ENCODE results near the gene SYNE2. TPM values are rescaled to one million over a fixed set of nuclear protein-coding genes. Genes with fewer than 3 reads are reported as not detected.

SYNE2 gene
- total RNA-seq, 2 experiments from 2014 or later, result 27.6 to 27.7 TPM

DNA sequence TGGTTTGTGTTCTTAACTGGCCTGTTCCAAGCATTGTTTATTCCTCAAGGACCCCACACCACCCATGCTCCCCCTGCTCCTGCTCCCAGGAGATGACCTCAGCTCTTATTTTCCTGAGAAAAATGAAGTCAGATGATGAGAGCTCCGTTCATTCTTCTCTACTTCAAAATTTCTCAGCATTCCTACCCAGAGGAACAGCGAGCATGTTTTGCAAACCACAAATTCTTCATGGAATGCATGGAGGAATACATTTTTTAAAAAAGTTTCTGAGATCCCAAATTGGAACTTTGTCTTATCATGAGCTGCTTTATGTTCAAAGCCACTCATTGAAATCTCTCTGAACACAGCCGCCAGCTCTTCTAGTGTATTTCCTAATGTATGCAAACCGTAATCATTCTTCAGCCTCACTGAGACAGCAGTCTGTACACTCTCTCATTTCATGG is 44.9 kb downstream of the SYNE2 start:
- no peak overlapping the region for H3K4me3 Mint-ChIP-seq
- CTCF ChIA-PET, result interaction anchor here (0.7 to 1.3 kb wide), 2 partner anchors 10 to 40 kb away, joined by 4 to 6 read pairs; no protein-coding TSS in a partner anchor
- H3K27ac Mint-ChIP-seq, result no peak overlapping the region
- H3K36me3 Mint-ChIP-seq, result no peaks in the 10 kb centered on the region
- no peaks in the 10 kb centered on the region for H3K27me3 Mint-ChIP-seq
- DNase-seq, result no peak
- POLR2A ChIA-PET, result no interaction called here
- H3K4me1 Mint-ChIP-seq (ENCODE audit: low read depth), result peaks cover 31% of the 10 kb centered on the region
- H3K9me3 Mint-ChIP-seq, result peaks cover 2% of the 10 kb centered on the region
- intact Hi-C loops (cut with micrococcal nuclease), result no loop called here

DNA sequence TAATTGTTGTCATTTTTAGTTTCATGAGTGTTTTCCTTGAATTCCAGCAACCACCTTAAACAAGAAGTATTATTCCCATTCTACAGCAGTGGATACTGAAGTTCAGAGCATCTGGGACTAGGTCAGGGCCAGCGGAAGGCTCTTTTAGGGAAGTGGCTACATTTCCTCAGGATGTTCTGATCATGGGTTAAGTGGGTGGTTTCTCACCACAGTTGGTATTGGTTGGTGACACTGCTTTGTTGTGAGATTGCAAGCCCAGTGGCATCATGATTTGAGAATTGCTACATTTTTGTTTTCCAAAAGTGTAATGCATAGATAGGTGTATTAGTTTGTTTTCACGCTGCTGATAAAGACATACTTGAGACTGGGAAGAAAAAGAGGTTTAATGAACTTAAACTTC is 47.1 kb downstream of the SYNE2 start:
- no peak for DNase-seq
- Mint-ChIP-seq H3K9me3 (peaks cover 2% of the 10 kb centered on the region), H3K27ac (no peak overlapping the region), H3K4me3 (no peak overlapping the region), H3K36me3 (no peaks in the 10 kb centered on the region), H3K27me3 (no peaks in the 10 kb centered on the region), H3K4me1 (ENCODE audit: low read depth) (peaks cover 41% of the 10 kb centered on the region)
- ChIA-PET CTCF (no interaction called here), POLR2A (no interaction called here)
- intact Hi-C loops (cut with micrococcal nuclease), result no loop called here

DNA sequence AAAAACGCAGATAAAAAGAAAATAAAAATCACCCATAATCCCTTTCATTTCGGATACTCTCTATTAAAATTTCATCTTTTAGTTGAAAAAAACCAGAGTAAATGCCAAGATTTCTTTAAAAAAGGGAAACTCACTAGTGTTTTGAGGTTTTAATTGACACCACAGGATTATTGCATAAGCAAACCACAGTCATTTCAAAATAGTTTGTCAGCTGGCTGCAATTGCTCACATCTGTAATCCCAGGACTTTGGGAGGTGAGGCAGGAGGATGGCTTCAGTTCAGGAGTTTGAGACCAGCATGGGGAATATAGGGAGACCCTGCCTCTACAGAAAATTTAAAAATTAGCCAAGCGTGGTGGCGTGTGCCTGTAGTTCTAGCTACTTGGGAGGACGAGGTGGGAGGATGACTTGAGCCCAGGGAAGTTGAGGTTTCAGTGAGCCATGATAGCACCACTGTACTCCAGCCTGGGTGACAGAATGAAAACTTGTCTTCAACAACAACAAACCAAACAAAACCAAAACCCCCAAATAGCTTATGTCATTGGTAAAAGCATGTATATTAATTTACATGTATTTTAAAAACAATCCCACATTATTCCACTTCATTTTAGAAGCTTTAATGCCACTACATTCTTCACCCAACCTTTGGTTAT is 48.8 kb downstream of the SYNE2 start:
- peaks cover 54% of the 10 kb centered on the region for H3K4me1 Mint-ChIP-seq (ENCODE audit: low read depth)
- ChIA-PET POLR2A (interaction anchor here (1.3 to 1.4 kb wide), 2 partner anchors 32 to 49 kb away, joined by 3 to 4 read pairs; partner anchors contain the start of gene SYNE2), CTCF (interaction anchor here (0.8 to 1.3 kb wide), 2 partner anchors 48 to 60 kb away, joined by 3 to 4 read pairs; no protein-coding TSS in a partner anchor)
- H3K9me3 Mint-ChIP-seq, result peaks cover 2% of the 10 kb centered on the region
- no peaks in the 10 kb centered on the region for H3K36me3 Mint-ChIP-seq
- intact Hi-C loops (cut with micrococcal nuclease), result no loop called here
- DNase-seq, result no peak
- no peak overlapping the region for H3K27ac Mint-ChIP-seq
- H3K4me3 Mint-ChIP-seq, result no peak overlapping the region
- H3K27me3 Mint-ChIP-seq, result no peaks in the 10 kb centered on the region

DNA sequence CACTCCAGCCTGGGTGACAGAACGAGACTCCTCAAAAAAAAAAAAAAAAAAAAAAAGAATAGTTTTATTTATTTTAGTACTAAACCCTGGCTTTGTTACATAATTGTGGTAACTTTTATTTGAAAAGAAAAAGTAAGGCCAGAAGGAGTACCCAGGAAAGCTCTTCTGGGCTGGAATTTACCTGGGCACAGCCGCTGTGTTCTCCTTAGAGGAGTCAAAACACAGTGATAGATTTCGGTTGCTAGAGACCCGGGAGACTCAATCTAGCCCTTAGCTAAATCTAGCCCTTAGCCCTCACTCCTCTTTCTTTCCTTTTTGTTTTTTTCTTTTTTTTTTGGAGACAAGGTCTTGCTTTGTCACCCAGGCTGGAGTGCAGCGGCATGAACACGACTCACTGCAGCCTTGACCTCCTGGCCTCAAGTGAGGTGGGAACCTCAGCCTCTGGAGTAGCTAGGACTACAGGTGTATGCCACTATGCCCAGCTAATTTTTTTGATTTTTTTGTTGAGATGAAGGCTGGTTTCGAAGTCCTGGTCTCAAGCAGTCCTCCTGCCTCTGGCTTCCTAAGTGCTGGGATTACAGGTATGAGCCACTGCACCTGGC is 49.7 kb downstream of the SYNE2 start:
- Mint-ChIP-seq H3K27ac (no peak overlapping the region), H3K4me3 (no peak overlapping the region), H3K27me3 (no peaks in the 10 kb centered on the region), H3K9me3 (peaks cover 2% of the 10 kb centered on the region), H3K36me3 (no peaks in the 10 kb centered on the region), H3K4me1 (ENCODE audit: low read depth) (peaks cover 59% of the 10 kb centered on the region)
- intact Hi-C loops (cut with micrococcal nuclease), result no loop called here
- CTCF ChIA-PET, result interaction anchor here (1.3 kb wide), 1 partner anchor 61 kb away, joined by 4 read pairs; no protein-coding TSS in a partner anchor
- DNase-seq, result no peak
- POLR2A ChIA-PET, result interaction anchor here (1.3 to 1.4 kb wide), 2 partner anchors 33 to 50 kb away, joined by 3 to 4 read pairs; partner anchors contain the start of gene SYNE2

DNA sequence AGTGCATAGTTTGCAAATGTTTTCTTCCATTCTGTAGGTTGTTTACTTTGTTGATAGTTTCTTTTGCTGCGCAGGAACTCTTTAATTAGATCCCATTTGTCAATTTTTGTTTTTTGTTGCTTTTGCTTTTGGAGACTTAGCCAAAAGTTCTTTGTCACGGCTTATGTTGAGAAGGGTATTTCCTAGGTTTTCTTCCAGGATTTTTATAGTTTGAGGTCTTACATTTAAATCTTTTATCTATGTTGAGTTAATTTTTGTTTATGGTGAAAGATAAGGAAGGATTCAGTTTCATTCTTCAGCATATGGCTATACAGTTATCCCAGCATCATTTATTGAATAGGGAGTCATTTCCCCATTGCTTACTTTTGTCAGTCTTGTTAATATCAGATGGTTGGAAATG is 51.9 kb downstream of the SYNE2 start:
- intact Hi-C loops (cut with micrococcal nuclease), result no loop called here
- H3K4me3 Mint-ChIP-seq, result no peak overlapping the region
- POLR2A ChIA-PET, result no interaction called here

DNA sequence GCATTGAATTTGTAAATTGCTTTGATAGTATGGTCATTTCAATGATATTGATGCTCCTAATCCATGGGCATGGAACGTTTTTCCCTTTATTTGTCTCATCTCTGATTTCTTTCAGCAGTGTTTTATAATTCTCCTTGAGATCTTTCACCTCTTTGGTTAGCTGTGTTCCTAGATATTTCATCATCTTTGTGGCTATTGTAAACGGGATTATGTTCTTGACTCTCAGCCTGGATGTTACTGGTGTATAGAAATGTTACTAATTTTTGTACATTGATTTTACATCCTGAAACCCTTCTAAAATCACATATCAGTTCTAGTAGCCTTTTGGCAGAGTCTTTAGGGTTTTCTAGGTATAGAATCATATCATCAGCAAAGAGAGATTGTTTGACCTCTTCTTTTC is 52.6 kb downstream of the SYNE2 start:
- CTCF ChIA-PET, result no interaction called here
- POLR2A ChIA-PET, result no interaction called here
- DNase-seq, result no peak
- H3K9me3 Mint-ChIP-seq, result peaks cover 2% of the 10 kb centered on the region
- no peak overlapping the region for H3K4me3 Mint-ChIP-seq
- H3K27ac Mint-ChIP-seq, result no peak overlapping the region
- no peaks in the 10 kb centered on the region for H3K27me3 Mint-ChIP-seq
- peaks cover 75% of the 10 kb centered on the region for H3K4me1 Mint-ChIP-seq (ENCODE audit: low read depth)
- no peaks in the 10 kb centered on the region for H3K36me3 Mint-ChIP-seq
- intact Hi-C loops (cut with micrococcal nuclease), result no loop called here

More for the DNA sequence above, 51.9 kb downstream of the SYNE2 start:
- H3K4me1 Mint-ChIP-seq (ENCODE audit: low read depth), result peaks cover 75% of the 10 kb centered on the region
- no peaks in the 10 kb centered on the region for H3K27me3 Mint-ChIP-seq
- DNase-seq, result no peak
- no peaks in the 10 kb centered on the region for H3K36me3 Mint-ChIP-seq
- CTCF ChIA-PET, result no interaction called here
- peaks cover 2% of the 10 kb centered on the region for H3K9me3 Mint-ChIP-seq
- no peak overlapping the region for H3K27ac Mint-ChIP-seq

DNA sequence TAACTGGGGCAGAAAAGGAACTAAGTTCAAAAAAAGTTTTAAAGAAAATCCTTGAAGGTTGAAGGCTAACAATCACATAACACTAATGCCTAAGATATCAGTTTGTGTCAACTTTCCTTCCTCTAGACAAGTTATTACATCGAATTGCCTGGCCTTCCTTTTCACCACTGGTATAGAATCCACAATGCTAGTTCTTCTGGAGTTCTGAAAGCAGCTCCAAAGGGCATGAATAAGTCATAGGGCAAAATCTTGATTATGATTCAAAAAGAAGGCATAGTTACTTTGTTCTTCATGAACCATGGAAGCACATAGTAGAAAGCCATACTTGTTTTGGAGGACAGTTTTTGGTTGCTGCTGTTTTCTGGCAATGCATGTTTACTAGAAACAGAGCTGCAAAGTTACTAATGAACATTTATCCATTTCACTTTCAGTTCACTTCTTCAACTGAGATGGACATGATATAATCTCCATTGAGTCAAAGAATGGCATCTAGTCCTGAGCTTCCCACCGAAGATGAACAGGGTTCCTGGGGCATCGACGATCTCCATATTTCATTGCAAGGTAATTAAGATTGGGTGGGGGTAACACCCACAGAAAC is 56.0 kb downstream of the SYNE2 start:
- POLR2A ChIA-PET, result interaction anchor here (0.7 kb wide), 1 partner anchor 24 kb away, joined by 3 read pairs; no protein-coding TSS in a partner anchor
- Mint-ChIP-seq H3K27me3 (no peaks in the 10 kb centered on the region), H3K36me3 (no peaks in the 10 kb centered on the region), H3K4me3 (peak overlapping the region; percentile 27), H3K4me1 (ENCODE audit: low read depth) (peaks cover 75% of the 10 kb centered on the region), H3K9me3 (no peaks in the 10 kb centered on the region), H3K27ac (no peak overlapping the region)
- CTCF ChIA-PET, result interaction anchor here (2.0 kb wide), 1 partner anchor 11 kb away, joined by 6 read pairs; no protein-coding TSS in a partner anchor
- intact Hi-C loops (cut with micrococcal nuclease), result no loop called here
- DNase-seq, result no peak

DNA sequence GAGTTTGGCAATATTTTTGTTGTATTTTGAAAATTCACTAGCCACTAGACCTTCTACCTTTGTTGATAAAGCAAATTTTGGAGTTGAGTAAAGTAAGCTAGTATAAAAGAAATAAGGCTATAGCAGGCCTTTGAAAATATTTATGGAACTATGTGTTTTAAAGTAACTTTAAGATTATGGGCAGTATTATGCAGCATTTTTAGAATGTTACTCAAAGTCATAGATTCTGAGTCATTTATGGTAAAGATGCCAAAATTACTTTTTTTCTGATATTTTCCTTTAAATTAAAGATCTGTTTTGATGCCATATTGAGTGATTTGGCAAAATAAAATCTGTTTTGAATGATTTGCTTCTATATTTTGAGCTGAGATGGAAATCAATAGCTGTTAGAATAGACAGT is 57.2 kb downstream of the SYNE2 start:
- Mint-ChIP-seq H3K36me3 (no peaks in the 10 kb centered on the region), H3K27ac (peak overlapping the region; percentile 38), H3K9me3 (no peaks in the 10 kb centered on the region), H3K4me1 (ENCODE audit: low read depth) (peaks cover 69% of the 10 kb centered on the region), H3K4me3 (no peak overlapping the region), H3K27me3 (no peaks in the 10 kb centered on the region)
- no peak for DNase-seq
- ChIA-PET POLR2A (interaction anchor here (0.6 to 1.2 kb wide), 3 partner anchors 13 to 307 kb away, joined by 3 to 5 read pairs (median 3); no protein-coding TSS in a partner anchor), CTCF (no interaction called here)
- intact Hi-C loops (cut with micrococcal nuclease), result loop anchor here (1.0 to 2.0 kb wide), 2 partner anchors 23 to 53 kb away; no protein-coding TSS in a partner anchor

DNA sequence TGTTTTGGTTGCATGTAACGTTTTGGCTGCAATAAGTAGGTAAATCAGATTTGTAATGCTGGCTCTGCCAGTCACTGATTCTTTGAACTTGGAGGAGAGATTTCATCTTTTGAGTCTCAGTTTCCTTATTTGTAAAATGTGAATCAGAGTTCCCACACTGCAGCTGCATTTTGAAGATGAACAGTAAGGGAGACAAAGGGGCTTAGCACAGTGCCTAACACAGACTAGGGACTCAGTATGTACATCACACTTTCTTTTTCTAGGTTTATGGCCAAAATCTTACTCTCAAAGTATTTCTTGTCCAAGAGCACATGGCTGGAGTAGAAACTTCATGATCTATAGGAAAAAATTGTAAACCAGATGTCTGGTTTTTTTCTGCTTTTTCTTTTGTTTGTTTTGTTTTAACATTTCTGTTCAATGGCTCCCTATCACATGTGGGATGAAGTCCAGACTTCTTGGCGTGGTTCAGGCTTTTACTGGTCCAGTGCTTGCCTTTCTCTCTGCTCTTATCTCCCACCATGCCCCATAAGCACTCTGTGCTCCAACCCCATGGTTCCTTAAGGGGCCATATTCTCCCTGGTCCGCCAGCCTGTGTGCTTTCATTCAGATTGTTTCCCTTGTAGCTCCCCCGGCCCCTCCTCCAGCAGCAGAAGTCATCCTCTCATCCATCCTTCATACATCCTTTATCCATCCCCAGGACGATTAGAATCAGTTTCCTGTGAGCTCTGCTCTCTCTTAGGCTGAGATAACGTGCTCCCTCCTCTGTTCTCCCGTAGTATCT is 58.0 kb downstream of the SYNE2 start:
- ChIA-PET CTCF (interaction anchor here (0.8 kb wide), 1 partner anchor 22 kb away, joined by 3 read pairs; no protein-coding TSS in a partner anchor), POLR2A (interaction anchor here (0.6 to 1.2 kb wide), 4 partner anchors 14 to 308 kb away, joined by 3 to 5 read pairs (median 3); partner anchors contain the start of gene SYNE2)
- no peaks in the 10 kb centered on the region for H3K36me3 Mint-ChIP-seq
- no peaks in the 10 kb centered on the region for H3K9me3 Mint-ChIP-seq
- H3K4me3 Mint-ChIP-seq, result no peak overlapping the region
- peaks cover 61% of the 10 kb centered on the region for H3K4me1 Mint-ChIP-seq (ENCODE audit: low read depth)
- intact Hi-C loops (cut with micrococcal nuclease), result loop anchor here (1.0 to 2.0 kb wide), 2 partner anchors 23 to 54 kb away; no protein-coding TSS in a partner anchor
- DNase-seq, result no peak
- no peaks in the 10 kb centered on the region for H3K27me3 Mint-ChIP-seq
- H3K27ac Mint-ChIP-seq, result peak overlapping the region; percentile 55

DNA sequence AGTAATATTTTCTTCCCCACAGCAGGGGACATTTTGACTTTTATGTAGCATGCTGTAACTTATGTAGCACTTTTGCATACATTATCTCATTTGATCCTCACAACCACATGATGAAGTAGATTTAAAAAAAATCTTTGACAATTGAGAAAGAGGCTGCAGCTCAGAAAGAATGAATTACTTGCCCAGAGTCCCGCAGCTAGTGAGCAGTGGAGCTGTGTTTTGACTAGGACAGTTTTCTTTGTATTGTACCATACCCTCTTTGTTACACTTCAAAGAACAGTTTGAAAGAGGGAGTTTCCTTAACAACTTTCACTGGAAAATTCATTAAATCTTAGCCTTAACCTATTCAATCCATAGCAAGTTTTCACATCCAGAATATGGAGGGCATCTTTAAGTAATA is 58.6 kb downstream of the SYNE2 start:
- H3K36me3 Mint-ChIP-seq, result peaks cover 2% of the 10 kb centered on the region
- POLR2A ChIA-PET, result interaction anchor here (1.0 kb wide), 1 partner anchor 59 kb away, joined by 3 read pairs; the partner anchor contains the start of gene SYNE2

DNA sequence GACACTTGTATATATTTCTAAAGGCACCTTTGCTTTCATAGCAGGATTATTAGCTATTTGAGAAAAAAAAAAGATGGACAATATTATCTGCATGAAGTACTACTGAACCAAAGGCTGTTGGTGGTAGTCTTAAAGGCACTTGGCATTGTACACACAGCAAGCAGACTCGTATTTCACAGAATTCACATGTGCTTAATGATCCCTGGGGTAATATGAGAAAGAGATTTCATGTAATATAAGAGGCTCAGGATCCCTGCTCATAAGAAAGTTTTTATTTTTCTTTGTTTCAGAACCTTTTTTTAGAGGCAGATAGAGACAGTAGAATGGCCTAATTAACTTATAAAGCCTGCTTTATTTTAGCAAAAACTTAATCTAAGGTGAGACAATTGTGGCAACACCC is 59.5 kb downstream of the SYNE2 start:
- intact Hi-C loops (cut with micrococcal nuclease), result no loop called here
- Mint-ChIP-seq H3K36me3 (peaks cover 4% of the 10 kb centered on the region), H3K27me3 (no peaks in the 10 kb centered on the region), H3K4me1 (ENCODE audit: low read depth) (peaks cover 54% of the 10 kb centered on the region), H3K4me3 (no peak overlapping the region), H3K9me3 (no peaks in the 10 kb centered on the region), H3K27ac (no peak overlapping the region)
- DNase-seq, result no peak
- ChIA-PET POLR2A (no interaction called here), CTCF (no interaction called here)

More for the DNA sequence above, 58.6 kb downstream of the SYNE2 start:
- Mint-ChIP-seq H3K27me3 (no peaks in the 10 kb centered on the region), H3K4me1 (ENCODE audit: low read depth) (peaks cover 60% of the 10 kb centered on the region), H3K9me3 (no peaks in the 10 kb centered on the region), H3K27ac (no peak overlapping the region), H3K4me3 (no peak overlapping the region)
- CTCF ChIA-PET, result interaction anchor here (0.8 kb wide), 1 partner anchor 22 kb away, joined by 3 read pairs; no protein-coding TSS in a partner anchor
- no peak for DNase-seq
- intact Hi-C loops (cut with micrococcal nuclease), result loop anchor here (2.0 kb wide), 1 partner anchor 55 kb away; no protein-coding TSS in a partner anchor
